ENCODE measurements around the gene INPP5D. TPM values are rescaled to one million over a fixed set of nuclear protein-coding genes. Genes with fewer than 3 reads are reported as not detected.

INPP5D gene
- polyA plus RNA-seq, 2 of the 4 experiments (the other 2 are of a cell fraction) = 0.26 to 0.53 TPM

GRCh38 chr2:233089851-233090250 lies 29.7 kb downstream of the INPP5D start:
- POLR2A ChIA-PET = no interaction called here
- FAIRE-seq (no peak), ATAC-seq (no peak), DNase-seq (ENCODE audit: low read depth in 1 of 2, low spot score in 1 of 2) (no peak)
- Histone ChIP-seq H3K4me1 (no peaks in the 10 kb centered on the region), H3K4me2 (no peak overlapping the region), H3K9me3 (no peaks in the 10 kb centered on the region), H3K4me3 (no peak overlapping the region), H3K27ac (no peak overlapping the region)
- WGBS (ENCODE audit: missing lambda C conversion rate) = 84% methylated on average over 11 of the region's 11 CpGs
- TF ChIP-seq EP300 (IDR thresholded peaks at IDR 0.05) = no peak
- TF ChIP-seq MAZ (IDR thresholded peaks at IDR 0.05; ENCODE audit: borderline replicate concordance, low read depth, low read length) = no peak
- TF ChIP-seq EHF (CRISPR knock-in tag; IDR thresholded peaks at IDR 0.05) = no peak
- no peak for TF ChIP-seq ZFP36 (IDR thresholded peaks at IDR 0.05; ENCODE audit: borderline replicate concordance, partially characterized antibody)
- no peak for TF ChIP-seq CBX2 (IDR thresholded peaks at IDR 0.05; ENCODE audit: borderline replicate concordance, low read depth)
- no peak for TF ChIP-seq ESRRA (IDR thresholded peaks at IDR 0.05; ENCODE audit: borderline replicate concordance, low read length)
- no peak for TF ChIP-seq ZSCAN20 (CRISPR knock-in tag; IDR thresholded peaks at IDR 0.05)
- TF ChIP-seq JUNB (IDR thresholded peaks at IDR 0.05) = no peak
- no peak for TF ChIP-seq ATOH8 (CRISPR knock-in tag; IDR thresholded peaks at IDR 0.05; ENCODE audit: low read depth)
- CTCF ChIA-PET = no interaction called here

- ChIA-PET POLR2A (no interaction called here), CTCF (no interaction called here)
- TF ChIP-seq HDAC2 (IDR thresholded peaks at IDR 0.05) (no peak), CTCF (IDR thresholded peaks at IDR 0.05) (no peak), CBX8 (IDR thresholded peaks at IDR 0.05) (no peak), TP53 (CRISPR knock-in tag; IDR thresholded peaks at IDR 0.05) (no peak)
- Histone ChIP-seq H3K27ac (no peak overlapping the region), H3K9me3 (no peaks in the 10 kb centered on the region), H3K4me2 (no peak overlapping the region), H3K4me3 (no peak overlapping the region), H3K4me1 (no peaks in the 10 kb centered on the region)
- DNase-seq (ENCODE audit: low read depth in 1 of 2, low spot score in 1 of 2) (no peak), FAIRE-seq (no peak), ATAC-seq (no peak)
- WGBS (ENCODE audit: missing lambda C conversion rate) = 86% methylated on average over 6 of the region's 6 CpGs
These were observed 30.7 kb downstream of the INPP5D start for GRCh38 chr2:233090879-233091278.

- ATAC-seq (no peak), DNase-seq (ENCODE audit: low read depth in 1 of 2, low spot score in 1 of 2) (no peak), FAIRE-seq (no peak)
- Histone ChIP-seq H3K4me3 (no peak overlapping the region), H3K4me2 (no peak overlapping the region), H3K27ac (no peak overlapping the region), H3K4me1 (no peaks in the 10 kb centered on the region), H3K9me3 (no peaks in the 10 kb centered on the region)
- ChIA-PET CTCF (no interaction called here), POLR2A (no interaction called here)
- WGBS (ENCODE audit: missing lambda C conversion rate) = 76% methylated on average over 18 of the region's 18 CpGs
- TF ChIP-seq NFE2L2 (conservative IDR thresholded peaks at IDR 0.05; ENCODE audit: low read length) (no peak), EHMT2 (IDR thresholded peaks at IDR 0.05; ENCODE audit: low read depth) (no peak), ZFP36 (IDR thresholded peaks at IDR 0.05; ENCODE audit: borderline replicate concordance, partially characterized antibody) (no peak), POLR2A (IDR thresholded peaks at IDR 0.05; ENCODE audit: low read length) (no peak), FOSL2 (IDR thresholded peaks at IDR 0.05) (no peak), FOSL2 (CRISPR knock-in tag; IDR thresholded peaks at IDR 0.05) (no peak), RAD21 (conservative IDR thresholded peaks at IDR 0.05 in 1 of 2, IDR thresholded peaks at IDR 0.05 in 1 of 2) (no peak), RCOR1 (IDR thresholded peaks at IDR 0.05; ENCODE audit: low read depth, low read length) (no peak), SMC3 (IDR thresholded peaks at IDR 0.05) (no peak), MAFK (IDR thresholded peaks at IDR 0.05; ENCODE audit: partially characterized antibody) (no peak), HEYL (CRISPR knock-in tag; IDR thresholded peaks at IDR 0.05) (no peak), REST (IDR thresholded peaks at IDR 0.05) (no peak), FOXS1 (CRISPR knock-in tag; IDR thresholded peaks at IDR 0.05) (no peak), FOSB (CRISPR knock-in tag; IDR thresholded peaks at IDR 0.05) (no peak), NR3C1 (IDR thresholded peaks at IDR 0.05) (no peak), HOXA7 (CRISPR knock-in tag; IDR thresholded peaks at IDR 0.05) (no peak), TP53 (CRISPR knock-in tag; IDR thresholded peaks at IDR 0.05) (no peak), RNF2 (IDR thresholded peaks at IDR 0.05; ENCODE audit: borderline replicate concordance, low read depth) (no peak), BCL3 (IDR thresholded peaks at IDR 0.05) (no peak)
These were observed 31.6 kb downstream of the INPP5D start for GRCh38 chr2:233091595-233092375.

All from A549 (cell line).